Liver (tissue), 3 donors: ENCODE measurements around the gene UBR3.

ENCODE experiments used
- CTCF ChIP-seq: fragments of 150-350 bp; IDR thresholded peaks from 2 replicates; pipeline ENCODE4 v1.5.1; 2017; ENCODE audit warnings: improper control_type of control experiment, low read depth, low read length; ENCODE audit not compliant: missing input control
- EGR1 ChIP-seq, 2 donors: IDR thresholded peaks; 2 replicates each; pipeline ENCODE4 v1.6.1; 2016 to 2018; ENCODE audit warnings: antibody characterized with exemption in 2 of 2, low read depth in 2 of 2
- GABPA ChIP-seq, 2 donors: IDR thresholded peaks in 1 of 2; conservative IDR thresholded peaks in 1 of 2; 2 replicates each; pipeline ENCODE4 v1.6.1; 2016; ENCODE audit warnings: antibody characterized with exemption in 2 of 2, mild to moderate bottlenecking in 1 of 2, moderate library complexity in 1 of 2
- MAX ChIP-seq: IDR thresholded peaks from 2 replicates; pipeline ENCODE4 v1.6.1; 2016; ENCODE audit warnings: antibody characterized with exemption
- NR2F2 ChIP-seq: IDR thresholded peaks from 2 replicates; pipeline ENCODE4 v1.6.1; 2016; ENCODE audit warnings: antibody characterized with exemption
- RAD21 ChIP-seq, 2 donors: IDR thresholded peaks; 2 replicates each; pipeline ENCODE4 v1.6.1; 2016; ENCODE audit warnings: antibody characterized with exemption in 2 of 2, mild to moderate bottlenecking in 2 of 2
- REST ChIP-seq: IDR thresholded peaks from 2 replicates; pipeline ENCODE4 v1.6.1; 2016; ENCODE audit warnings: antibody characterized with exemption, mild to moderate bottlenecking
- SP1 ChIP-seq: IDR thresholded peaks from 2 replicates; pipeline ENCODE4 v1.6.1; 2018; ENCODE audit warnings: antibody characterized with exemption, mild to moderate bottlenecking
- TAF1 ChIP-seq: conservative IDR thresholded peaks from 2 replicates; pipeline ENCODE4 v1.6.1; 2016; ENCODE audit warnings: antibody characterized with exemption, mild to moderate bottlenecking
- YY1 ChIP-seq: IDR thresholded peaks from 2 replicates; pipeline ENCODE4 v1.6.1; 2016; ENCODE audit warnings: antibody characterized with exemption, mild to moderate bottlenecking
- ZBTB33 ChIP-seq: IDR thresholded peaks from 2 replicates; pipeline ENCODE4 v1.6.1; 2016; ENCODE audit warnings: antibody characterized with exemption
- TF ChIP-seq, protein P1 (sequence below): IDR thresholded peaks from 2 replicates; pipeline ENCODE4 v1.6.1; 2016; ENCODE audit warnings: antibody characterized with exemption
- donor health status: healthy.
- donor health status: healthy.

DNA sequence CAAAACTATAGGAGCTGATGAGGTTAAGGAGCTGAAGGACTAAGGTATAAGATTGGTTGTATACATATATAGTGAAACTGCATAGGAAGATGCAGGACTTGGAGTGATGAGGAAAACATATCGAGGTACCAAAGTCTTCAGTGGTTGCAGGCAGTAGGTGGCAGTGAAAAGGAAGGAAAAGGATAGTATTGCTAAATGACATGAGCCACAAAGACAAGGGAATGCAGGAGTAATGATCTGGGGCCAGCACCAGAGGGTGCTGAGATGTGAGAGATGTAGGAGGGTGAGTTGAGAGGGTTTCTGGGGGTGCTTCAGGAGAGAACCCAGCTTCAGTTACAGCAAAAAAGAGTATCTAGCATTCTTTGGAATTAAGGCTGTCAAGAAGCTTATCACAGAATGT is 178.4 kb downstream of the UBR3 start:
- TF ChIP-seq CTCF (no peak), GABPA (IDR thresholded peaks at IDR 0.05 in 1 of 2, conservative IDR thresholded peaks at IDR 0.05 in 1 of 2) (no peak), YY1 (no peak), MAX (no peak), SP1 (no peak), ZBTB33 (no peak), TAF1 (no peak), REST (no peak), RAD21 (IDR thresholded peaks at IDR 0.05) (peak in 1 of 2 donors; percentile 41), NR2F2 (no peak), EGR1 (IDR thresholded peaks at IDR 0.05; ENCODE audit: low read depth in 2 of 2) (no peak)
- TF ChIP-seq, protein P1, sequence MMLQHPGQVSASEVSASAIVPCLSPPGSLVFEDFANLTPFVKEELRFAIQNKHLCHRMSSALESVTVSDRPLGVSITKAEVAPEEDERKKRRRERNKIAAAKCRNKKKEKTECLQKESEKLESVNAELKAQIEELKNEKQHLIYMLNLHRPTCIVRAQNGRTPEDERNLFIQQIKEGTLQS = no peak
